ENCODE measurements around the gene SIRT5.

- TF ChIP-seq POLR2A (IDR thresholded peaks at IDR 0.05) = no peak
- TF ChIP-seq CTCF (IDR thresholded peaks at IDR 0.05) = no peak
- no peak for TF ChIP-seq POLR2AphosphoS5 (IDR thresholded peaks at IDR 0.05)
Observed at GRCh38 chr6:13586603-13587542, 12.5 kb downstream of the SIRT5 start.
